HepG2 (cell line): ENCODE results near the gene SNN. TPM values are rescaled to one million over a fixed set of nuclear protein-coding genes. Genes with fewer than 3 reads are reported as not detected.

Experiments
- ATAC-seq: fragments of 200-7000 bp; cut with Tn5 transposase; 3 replicates; pipeline ENCODE4 v1.9.1; 2020; ENCODE audit warnings: mild to moderate bottlenecking, moderate library complexity
- BruUV-seq: library from RNA; stranded (reverse); fragments of 400-500 nt; replicated peaks from 2 replicates; lab custom pipeline; 2021; lab: Mats Ljungman, UMichigan
- CTCF ChIA-PET: fragments of 300-600 bp; formaldehyde crosslinking; extraction: SDS; loops from one replicate; lab custom pipeline; 2021; ENCODE audit warnings: low total read pairs, inconsistent platforms, low intra/inter-chr PET ratio; lab: Yijun Ruan, JAX
- POLR2A ChIA-PET: fragments of 350-600 bp; sonication (Branson Sonifier 250); formaldehyde crosslinking; loops from one replicate; lab custom pipeline; 2020; ENCODE audit warnings: antibody characterized with exemption, inconsistent platforms; lab: Yijun Ruan, JAX
- DNase-seq: peaks from one replicate; pipeline ENCODE4 v3.0.0-alpha.2; 2015; ENCODE audit warnings: low spot score
- FAIRE-seq: peaks from 3 replicates; lab custom pipeline; 2011; peaks lifted over from hg19 to GRCh38; lab: Jason Lieb, UNC
- H2AFZ ChIP-seq: one replicate; pipeline ENCODE4 v1.6.1; 2011; ENCODE audit warnings: low read length, inconsistent platforms
- H3K27ac ChIP-seq: fragments of 300-600 bp; 3 replicates; pipeline ENCODE4 v1.8.0; 2011; ENCODE audit warnings: mixed run types, mild to moderate bottlenecking, mixed read lengths, low read length, inconsistent platforms; ENCODE audit not compliant: insufficient read depth; ENCODE audit errors: extremely low read length
- H3K27me3 ChIP-seq, 2 experiments: fragments of 200-600 bp in 1 of 2; 2 replicates in 1 of 2; 3 replicates in 1 of 2; pipeline versions ENCODE4 v1.6.0 to v1.8.0; 2011; ENCODE audit warnings: low read length in 2 of 2, mild to moderate bottlenecking in 2 of 2, moderate library complexity in 2 of 2, inconsistent platforms in 1 of 2; ENCODE audit not compliant: insufficient read depth in 2 of 2, control insufficient read depth in 1 of 2
- H3K36me3 ChIP-seq, 2 experiments: fragments of 200-600 bp in 1 of 2; replicated peaks in 1 of 2; 2 replicates in 1 of 2; 3 replicates in 1 of 2; pipeline versions ENCODE4 v1.5.1 to v1.8.0; 2011; ENCODE audit warnings: low read length in 2 of 2, inconsistent platforms in 1 of 2; ENCODE audit not compliant: insufficient read depth in 2 of 2, control insufficient read depth in 1 of 2
- H3K4me1 ChIP-seq: 2 replicates; pipeline ENCODE4 v1.5.1; 2012; ENCODE audit warnings: low read length, inconsistent platforms; ENCODE audit not compliant: insufficient read depth
- H3K4me2 ChIP-seq: 2 replicates; pipeline ENCODE4 v1.6.0; 2011; ENCODE audit warnings: low read depth, low read length, inconsistent platforms
- H3K4me3 ChIP-seq, 3 experiments: fragments of 200-600 bp in 1 of 3; sonication (generic), shearing (Covaris generic) in 1 of 3; replicated peaks in 1 of 3; 2 replicates each; pipeline ENCODE4 v1.5.1; 2011 to 2016; ENCODE audit warnings: low read length in 3 of 3, inconsistent platforms in 2 of 3, low read depth in 2 of 3, mild to moderate bottlenecking in 2 of 3, control low read depth in 1 of 3, mixed read lengths in 1 of 3; ENCODE audit not compliant: insufficient read depth in 1 of 3
- H3K79me2 ChIP-seq: one replicate; pipeline ENCODE4 v1.6.1; 2011; ENCODE audit warnings: low read length, inconsistent platforms; ENCODE audit not compliant: insufficient read depth
- H3K9ac ChIP-seq: 2 replicates; pipeline ENCODE4 v1.6.0; 2011; ENCODE audit warnings: mild to moderate bottlenecking, low read depth, low read length, inconsistent platforms; ENCODE audit not compliant: insufficient read depth
- H3K9me3 ChIP-seq: 2 replicates; pipeline ENCODE4 v1.5.1; 2012; ENCODE audit warnings: mild to moderate bottlenecking, low read length
- H4K20me1 ChIP-seq: 2 replicates; pipeline ENCODE4 v1.6.0; 2011; ENCODE audit warnings: inconsistent platforms, mild to moderate bottlenecking, low read length, moderate library complexity; ENCODE audit not compliant: insufficient read depth
- HOXA7 ChIP-seq: sonication (generic); formaldehyde crosslinking; IDR thresholded peaks from 2 replicates; pipeline ENCODE4 v1.8.1; 2022; ENCODE audit warnings: mild to moderate bottlenecking, missing genetic modification reagents, moderate library complexity
- ISL2 ChIP-seq: sonication (generic); formaldehyde crosslinking; IDR thresholded peaks from 2 replicates; pipeline ENCODE4 v1.5.0; 2020; ENCODE audit warnings: missing genetic modification reagents
- NR2F1 ChIP-seq, 2 experiments: fragments of 450-650 bp in 1 of 2; formaldehyde crosslinking in 1 of 2; IDR thresholded peaks; 2 replicates each; pipeline versions ENCODE4 v1.5.0 to v1.6.1; 2016 to 2020; ENCODE audit warnings: mild to moderate bottlenecking in 1 of 2, missing compliant biosample characterization in 1 of 2, missing genetic modification reagents in 1 of 2, moderate library complexity in 1 of 2
- NR2F6 ChIP-seq, 2 experiments: IDR thresholded peaks; 2 replicates each; pipeline ENCODE4 v1.6.1; 2016; ENCODE audit warnings: antibody characterized with exemption in 1 of 2, mild to moderate bottlenecking in 1 of 2
- PCBP2 ChIP-seq: fragments of 200-400 bp; formaldehyde crosslinking; optimal IDR thresholded peaks from 2 replicates; pipeline ENCODE3; 2018; ENCODE audit warnings: low read length, low read depth; ENCODE audit not compliant: poor library complexity, severe bottlenecking
- REL ChIP-seq: sonication (generic); formaldehyde crosslinking; conservative IDR thresholded peaks from 2 replicates; pipeline ENCODE4 v1.8.0; 2022; ENCODE audit warnings: mild to moderate bottlenecking, missing genetic modification reagents, moderate library complexity
- REXO4 ChIP-seq: sonication (generic); formaldehyde crosslinking; IDR thresholded peaks from 2 replicates; pipeline ENCODE4 v1.8.0; 2022; ENCODE audit warnings: missing genetic modification reagents, mild to moderate bottlenecking, borderline replicate concordance
- RFXAP ChIP-seq: sonication (generic); formaldehyde crosslinking; IDR thresholded peaks from 2 replicates; pipeline ENCODE4 v1.4.0; 2020; ENCODE audit warnings: missing genetic modification reagents, borderline replicate concordance
- SALL2 ChIP-seq: sonication (generic); formaldehyde crosslinking; IDR thresholded peaks from 2 replicates; pipeline ENCODE4 v1.8.1; 2023; ENCODE audit warnings: mild to moderate bottlenecking, missing genetic modification reagents, inconsistent platforms
- TARDBP ChIP-seq: sonication (generic); formaldehyde crosslinking; IDR thresholded peaks from 2 replicates; pipeline ENCODE4 v1.8.0; 2022; ENCODE audit warnings: mild to moderate bottlenecking, missing genetic modification reagents
- ZFP1 ChIP-seq: IDR thresholded peaks from 2 replicates; pipeline ENCODE4 v1.6.1; 2016
- ZNF205 ChIP-seq: IDR thresholded peaks from 2 replicates; pipeline ENCODE4 v1.6.1; 2018; ENCODE audit warnings: missing biosample characterization, missing genetic modification reagents
- ZNF207 ChIP-seq: fragments of 450-650 bp; IDR thresholded peaks from 2 replicates; pipeline ENCODE4 v1.6.1; 2016; ENCODE audit warnings: antibody characterized with exemption, borderline replicate concordance
- ZNF296 ChIP-seq: sonication (generic); formaldehyde crosslinking; conservative IDR thresholded peaks from 2 replicates; pipeline ENCODE4 v1.5.0; 2020; ENCODE audit warnings: mild to moderate bottlenecking, missing genetic modification reagents
- ZZZ3 ChIP-seq: sonication (generic); formaldehyde crosslinking; IDR thresholded peaks from 2 replicates; pipeline ENCODE4 v1.4.0; 2020; ENCODE audit warnings: missing genetic modification reagents, mild to moderate bottlenecking, borderline replicate concordance
- WGBS: methylation state at CpG from one replicate; pipeline ENCODE4 v1.1.6; 2017; ENCODE audit warnings: low lambda C conversion rate; 5-methylcytosine and 5-hydroxymethylcytosine counted together
- in situ Hi-C: cut with HindIII; loops from 2 replicates; pipeline ENCODE4 v1.10.0; 2017; ENCODE audit warnings: low pct_unique_long_range_greater_than_20kb; ENCODE audit not compliant: extremely low pct_ligation_motif_present
- intact Hi-C: fragments of 100-400 bp; cut with micrococcal nuclease; formaldehyde crosslinking; loops from one replicate; pipeline ENCODE4 v1.10.0; 2022; ENCODE audit not compliant: unreplicated experiment
- polyA plus RNA-seq, 8 experiments: library from polyadenylated mRNA; depleted of rRNA in 3 of 8; stranded (reverse) in 7 of 8; unstranded in 1 of 8; fragments of >200 nt; fragmentation: Illumina TruSeq in 4 of 8; extraction: Trizol in 4 of 8; gene quantifications; 2 replicates each; pipeline versions ENCODE4 v1.2.1 to v1.2.3, GENCODE V29; 2011 to 2016; ENCODE audit warnings: low read depth in 4 of 8, missing spikeins in 1 of 8, mixed read lengths in 1 of 8; ENCODE audit not compliant: insufficient read depth in 1 of 8
- total RNA-seq, 5 experiments: library from RNA; depleted of rRNA; stranded (reverse); fragments of >200 nt; fragmentation: Illumina TruSeq; extraction: Trizol; gene quantifications; 2 replicates each; pipeline ENCODE4 v1.2.3, GENCODE V29; 2016; ENCODE audit warnings: low read depth in 1 of 5
- TF ChIP-seq, protein P1 (sequence below): sonication (generic); formaldehyde crosslinking; IDR thresholded peaks from 2 replicates; pipeline ENCODE4; 2020; ENCODE audit warnings: missing genetic modification reagents, mild to moderate bottlenecking, borderline replicate concordance

The SNN gene
- total and polyA plus RNA-seq, 2 of the 13 experiments (the other 11 are each of a cell fraction or from before 2014, with no cell fraction given): 5.2 to 8.4 TPM

- CTCF ChIA-PET: interaction anchor here (2.1 to 3.5 kb wide), 2 partner anchors 111 to 236 kb away, joined by 13 to 68 read pairs; no protein-coding TSS in a partner anchor
- Histone ChIP-seq H3K79me2 (no peaks in the 10 kb centered on the region), H3K27me3 (no peaks in the 10 kb centered on the region), H3K4me1 (peaks cover 28% of the 10 kb centered on the region), H3K4me3 (no peak overlapping the region), H3K36me3 (no peaks in the 10 kb centered on the region), H4K20me1 (no peaks in the 10 kb centered on the region), H3K27ac (no peak overlapping the region), H3K9ac (no peak overlapping the region), H3K4me2 (no peak overlapping the region), H2AFZ (no peak overlapping the region), H3K9me3 (no peaks in the 10 kb centered on the region)
- ATAC-seq (no peak), FAIRE-seq (no peak), DNase-seq (no peak)
- no peak for TF ChIP-seq PCBP2
- TF ChIP-seq, protein P1, sequence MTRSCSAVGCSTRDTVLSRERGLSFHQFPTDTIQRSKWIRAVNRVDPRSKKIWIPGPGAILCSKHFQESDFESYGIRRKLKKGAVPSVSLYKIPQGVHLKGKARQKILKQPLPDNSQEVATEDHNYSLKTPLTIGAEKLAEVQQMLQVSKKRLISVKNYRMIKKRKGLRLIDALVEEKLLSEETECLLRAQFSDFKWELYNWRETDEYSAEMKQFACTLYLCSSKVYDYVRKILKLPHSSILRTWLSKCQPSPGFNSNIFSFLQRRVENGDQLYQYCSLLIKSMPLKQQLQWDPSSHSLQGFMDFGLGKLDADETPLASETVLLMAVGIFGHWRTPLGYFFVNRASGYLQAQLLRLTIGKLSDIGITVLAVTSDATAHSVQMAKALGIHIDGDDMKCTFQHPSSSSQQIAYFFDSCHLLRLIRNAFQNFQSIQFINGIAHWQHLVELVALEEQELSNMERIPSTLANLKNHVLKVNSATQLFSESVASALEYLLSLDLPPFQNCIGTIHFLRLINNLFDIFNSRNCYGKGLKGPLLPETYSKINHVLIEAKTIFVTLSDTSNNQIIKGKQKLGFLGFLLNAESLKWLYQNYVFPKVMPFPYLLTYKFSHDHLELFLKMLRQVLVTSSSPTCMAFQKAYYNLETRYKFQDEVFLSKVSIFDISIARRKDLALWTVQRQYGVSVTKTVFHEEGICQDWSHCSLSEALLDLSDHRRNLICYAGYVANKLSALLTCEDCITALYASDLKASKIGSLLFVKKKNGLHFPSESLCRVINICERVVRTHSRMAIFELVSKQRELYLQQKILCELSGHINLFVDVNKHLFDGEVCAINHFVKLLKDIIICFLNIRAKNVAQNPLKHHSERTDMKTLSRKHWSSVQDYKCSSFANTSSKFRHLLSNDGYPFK (CRISPR knock-in tag): no peak
- TF ChIP-seq ZZZ3 (CRISPR knock-in tag): no peak
- no peak for TF ChIP-seq NR2F1 (CRISPR knock-in tag; IDR thresholded peaks at IDR 0.05)
- TF ChIP-seq RFXAP (CRISPR knock-in tag): no peak
- no peak for TF ChIP-seq TARDBP (CRISPR knock-in tag)
- TF ChIP-seq REXO4 (CRISPR knock-in tag): no peak
- no peak for TF ChIP-seq NR2F6 (IDR thresholded peaks at IDR 0.05)
- no peak for TF ChIP-seq NR2F6 (CRISPR knock-in tag; IDR thresholded peaks at IDR 0.05)
- no peak for TF ChIP-seq HOXA7 (CRISPR knock-in tag)
- TF ChIP-seq ISL2 (CRISPR knock-in tag): no peak
- no peak for TF ChIP-seq ZNF296 (CRISPR knock-in tag)
- no peak for TF ChIP-seq ZFP1 (CRISPR knock-in tag)
- TF ChIP-seq ZNF207: no peak
- no peak for TF ChIP-seq SALL2 (CRISPR knock-in tag)
- TF ChIP-seq REL: no peak
- TF ChIP-seq ZNF205 (CRISPR knock-in tag): no peak
- in situ Hi-C loops: loop anchor here (5.0 kb wide), 2 partner anchors 110 to 235 kb away; no protein-coding TSS in a partner anchor
- WGBS: 38% methylated on average over 4 of the region's 4 CpGs
- intact Hi-C loops: no loop called here
- BruUV-seq: no TSS peak
- POLR2A ChIA-PET: no interaction called here
Measured at GRCh38 chr16:11642765-11643116, 25.5 kb upstream of the SNN start.
